ENCODE results near the gene OR6A2. TPM values are rescaled to one million over a fixed set of nuclear protein-coding genes. Genes with fewer than 3 reads are reported as not detected.

The OR6A2 gene
- polyA plus RNA-seq (2011; rRNA removed) (0.04 TPM in 1 of 2 replicates, not detected in the other), polyA minus RNA-seq (2011; rRNA and poly(A)+ RNA removed) (2.3 and 3.4 TPM in 2 replicates)

GRCh38 chr11:6799402-6799801 is at the start of gene OR6A2:
OR6A2 (minus strand) TSS chr11:6799689; CDS start chr11:6795708, 3,981 bp downstream.
- Histone ChIP-seq H3K27me3 (ENCODE audit: control insufficient read depth, insufficient read depth, low read length) (no peaks in the 10 kb centered on the region), H3K4me3 (ENCODE audit: low read depth, low read length) (no peak within 1 kb of the TSS), H3K36me3 (ENCODE audit: control insufficient read depth, insufficient read depth, low read length) (no peaks in the 10 kb centered on the region)
- no peak for DNase-seq (ENCODE audit: low read depth)
- TF ChIP-seq, protein P1, sequence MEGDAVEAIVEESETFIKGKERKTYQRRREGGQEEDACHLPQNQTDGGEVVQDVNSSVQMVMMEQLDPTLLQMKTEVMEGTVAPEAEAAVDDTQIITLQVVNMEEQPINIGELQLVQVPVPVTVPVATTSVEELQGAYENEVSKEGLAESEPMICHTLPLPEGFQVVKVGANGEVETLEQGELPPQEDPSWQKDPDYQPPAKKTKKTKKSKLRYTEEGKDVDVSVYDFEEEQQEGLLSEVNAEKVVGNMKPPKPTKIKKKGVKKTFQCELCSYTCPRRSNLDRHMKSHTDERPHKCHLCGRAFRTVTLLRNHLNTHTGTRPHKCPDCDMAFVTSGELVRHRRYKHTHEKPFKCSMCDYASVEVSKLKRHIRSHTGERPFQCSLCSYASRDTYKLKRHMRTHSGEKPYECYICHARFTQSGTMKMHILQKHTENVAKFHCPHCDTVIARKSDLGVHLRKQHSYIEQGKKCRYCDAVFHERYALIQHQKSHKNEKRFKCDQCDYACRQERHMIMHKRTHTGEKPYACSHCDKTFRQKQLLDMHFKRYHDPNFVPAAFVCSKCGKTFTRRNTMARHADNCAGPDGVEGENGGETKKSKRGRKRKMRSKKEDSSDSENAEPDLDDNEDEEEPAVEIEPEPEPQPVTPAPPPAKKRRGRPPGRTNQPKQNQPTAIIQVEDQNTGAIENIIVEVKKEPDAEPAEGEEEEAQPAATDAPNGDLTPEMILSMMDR (IDR thresholded peaks at IDR 0.05; ENCODE audit: insufficient read depth, low read depth, low read length) = no peak
- POLR2A ChIA-PET = no interaction called here
- CTCF ChIA-PET = interaction anchor here (2.9 to 3.5 kb wide), 2 partner anchors 13 to 44 kb away, joined by 8 to 20 read pairs; no protein-coding TSS in a partner anchor

DNA sequence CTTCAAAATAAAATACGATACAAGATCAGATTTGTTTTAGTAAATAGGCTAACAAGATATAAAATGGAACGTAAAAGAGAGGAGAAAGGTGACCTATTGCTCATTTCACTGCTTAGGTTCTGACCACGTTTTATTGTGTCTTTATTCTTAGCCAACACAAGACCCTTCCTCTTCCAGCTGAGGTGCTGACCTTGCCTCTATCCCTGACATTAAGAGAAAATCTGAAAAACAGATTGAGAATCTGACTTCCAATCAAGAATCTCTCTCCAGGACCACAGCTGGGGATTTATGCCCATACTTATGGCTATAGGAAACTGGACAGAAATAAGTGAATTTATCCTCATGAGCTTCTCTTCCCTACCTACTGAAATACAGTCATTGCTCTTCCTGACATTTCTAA is 45.9 kb upstream of the OR6A2 start, which contains the start of gene OR10A5:
Gene OR10A5, plus strand, starts transcription at position 301 of the 400 bp plus-strand sequence. Its CDS starts 0 bp downstream, at position 301.
- DNase-seq (ENCODE audit: low read depth) = no peak
- Histone ChIP-seq H3K27me3 (ENCODE audit: control insufficient read depth, insufficient read depth, low read length) (no peaks in the 10 kb centered on the region), H3K4me3 (ENCODE audit: low read depth, low read length) (no peak within 1 kb of the TSS), H3K36me3 (ENCODE audit: control insufficient read depth, insufficient read depth, low read length) (no peaks in the 10 kb centered on the region)
- CTCF ChIA-PET = interaction anchor here (1.6 kb wide), 1 partner anchor 33 kb away, joined by 4 read pairs; no protein-coding TSS in a partner anchor
- POLR2A ChIA-PET = no interaction called here
- TF ChIP-seq, protein P1 (IDR thresholded peaks at IDR 0.05; ENCODE audit: insufficient read depth, low read depth, low read length) = no peak

DNA sequence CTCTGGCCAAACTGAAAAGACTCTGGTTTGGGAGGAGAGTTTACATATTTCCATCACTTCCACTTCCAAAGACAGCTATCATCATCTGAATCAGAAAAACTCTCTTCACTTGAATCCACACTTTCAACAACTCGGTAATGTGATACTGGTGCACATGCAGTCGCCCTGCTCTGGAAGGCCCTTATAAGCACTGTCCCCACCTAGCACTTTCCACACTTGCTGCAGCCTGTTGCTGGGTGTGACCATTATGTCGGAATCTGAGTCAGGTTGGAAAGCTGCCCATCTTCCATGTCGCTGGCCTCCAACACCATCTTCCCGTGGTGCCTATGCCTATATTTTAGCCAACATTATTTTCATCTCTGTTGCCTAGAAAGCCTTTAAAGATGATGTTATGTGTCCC is 44.9 kb upstream of the OR6A2 start:
- Histone ChIP-seq H3K27me3 (ENCODE audit: control insufficient read depth, insufficient read depth, low read length) (no peaks in the 10 kb centered on the region), H3K36me3 (ENCODE audit: control insufficient read depth, insufficient read depth, low read length) (no peaks in the 10 kb centered on the region), H3K4me3 (ENCODE audit: low read depth, low read length) (no peak overlapping the region)
- TF ChIP-seq, protein P1 (IDR thresholded peaks at IDR 0.05; ENCODE audit: insufficient read depth, low read depth, low read length) = no peak
- no peak for DNase-seq (ENCODE audit: low read depth)
- POLR2A ChIA-PET = interaction anchor here (0.7 kb wide), 2 partner anchors 200 to 1046 kb away, joined by 3 to 5 read pairs; no protein-coding TSS in a partner anchor
- CTCF ChIA-PET = no interaction called here

- ChIA-PET CTCF (interaction anchor here (0.9 kb wide), 1 partner anchor 10 kb away, joined by 3 read pairs; no protein-coding TSS in a partner anchor), POLR2A (interaction anchor here (0.7 kb wide), 1 partner anchor 1047 kb away, joined by 3 read pairs; no protein-coding TSS in a partner anchor)
- TF ChIP-seq, protein P1 (IDR thresholded peaks at IDR 0.05; ENCODE audit: insufficient read depth, low read depth, low read length) = no peak
Observed at GRCh38 chr11:6843670-6844069, 44.2 kb upstream of the OR6A2 start.

DNA sequence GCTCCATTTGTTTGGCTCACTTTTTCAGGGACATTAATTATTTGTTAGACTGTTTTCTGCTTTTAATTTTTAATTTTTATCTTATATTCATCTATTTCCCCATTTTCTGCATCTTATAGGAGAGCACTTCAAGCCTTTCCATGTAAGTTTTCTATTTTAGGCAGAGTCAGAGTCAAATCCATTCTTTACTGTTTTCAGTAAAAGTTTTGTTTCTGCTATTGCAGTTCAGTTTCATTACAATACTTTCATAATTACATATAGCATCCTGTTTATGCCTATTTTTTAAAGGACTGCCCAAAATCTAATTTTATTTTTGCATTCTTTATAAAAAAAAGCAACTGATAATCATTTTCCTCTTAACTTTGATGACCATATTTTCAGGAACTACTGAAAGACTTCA is 42.2 kb upstream of the OR6A2 start:
- POLR2A ChIA-PET = no interaction called here
- CTCF ChIA-PET = no interaction called here
- TF ChIP-seq, protein P1 (IDR thresholded peaks at IDR 0.05; ENCODE audit: insufficient read depth, low read depth, low read length) = no peak
- no peaks in the 10 kb centered on the region for H3K27me3 ChIP-seq (ENCODE audit: control insufficient read depth, insufficient read depth, low read length)
- H3K36me3 ChIP-seq (ENCODE audit: control insufficient read depth, insufficient read depth, low read length) = no peaks in the 10 kb centered on the region
- DNase-seq (ENCODE audit: low read depth) = no peak
- no peak overlapping the region for H3K4me3 ChIP-seq (ENCODE audit: low read depth, low read length)

More at GRCh38 chr11:6843670-6844069, 44.2 kb upstream of the OR6A2 start:
- DNase-seq (ENCODE audit: low read depth) = no peak
- H3K27me3 ChIP-seq (ENCODE audit: control insufficient read depth, insufficient read depth, low read length) = no peaks in the 10 kb centered on the region
- H3K4me3 ChIP-seq (ENCODE audit: low read depth, low read length) = no peak overlapping the region
- no peaks in the 10 kb centered on the region for H3K36me3 ChIP-seq (ENCODE audit: control insufficient read depth, insufficient read depth, low read length)
